ENCODE measurements around the gene MACROD2.

GRCh38 chr20:15209537-15209936 lies 1214.2 kb downstream of the MACROD2 start:
- TF ChIP-seq CTCF (IDR thresholded peaks at IDR 0.05; ENCODE audit: poor library complexity, severe bottlenecking), result no peak
- no peak for TF ChIP-seq MXI1 (conservative IDR thresholded peaks at IDR 0.05; ENCODE audit: poor library complexity, severe bottlenecking)
- no peak for TF ChIP-seq EZH2 (IDR thresholded peaks at IDR 0.05; ENCODE audit: borderline replicate concordance, insufficient read depth, low read length, poor library complexity, severe bottlenecking)
- no peak for TF ChIP-seq EP300 (conservative IDR thresholded peaks at IDR 0.05; ENCODE audit: poor library complexity, severe bottlenecking)
- no peak for TF ChIP-seq REST (IDR thresholded peaks at IDR 0.05; ENCODE audit: borderline replicate concordance)
- TF ChIP-seq SMC3 (conservative IDR thresholded peaks at IDR 0.05; ENCODE audit: poor library complexity), result no peak
